Measurements from ENCODE around the gene TENT4A.

The TENT4A gene

GRCh38 chr5:6718161-6718681, 5.0 kb downstream of the TENT4A start:
- Histone ChIP-seq H3K36me3 (ENCODE audit: control insufficient read depth, insufficient read depth, low read length) (peaks cover 7% of the 10 kb centered on the region), H3K27me3 (replicated peaks; ENCODE audit: control insufficient read depth, insufficient read depth, low read length) (no peaks in the 10 kb centered on the region), H3K4me3 (replicated peaks; ENCODE audit: low read depth, low read length) (no peak overlapping the region)
- DNase-seq (ENCODE audit: extremely low read depth, insufficient read length): no peak
- TF ChIP-seq CTCF (IDR thresholded peaks at IDR 0.05; ENCODE audit: insufficient read depth, low read length, poor library complexity, severe bottlenecking): no peak

- no peak for DNase-seq (ENCODE audit: extremely low read depth, insufficient read length)
- TF ChIP-seq CTCF (IDR thresholded peaks at IDR 0.05; ENCODE audit: insufficient read depth, low read length, poor library complexity, severe bottlenecking): no peak
- Histone ChIP-seq H3K27me3 (replicated peaks; ENCODE audit: control insufficient read depth, insufficient read depth, low read length) (no peaks in the 10 kb centered on the region), H3K4me3 (replicated peaks; ENCODE audit: low read depth, low read length) (no peak overlapping the region), H3K36me3 (ENCODE audit: control insufficient read depth, insufficient read depth, low read length) (peaks cover 7% of the 10 kb centered on the region)
Observed at GRCh38 chr5:6718718-6719117, 5.5 kb downstream of the TENT4A start.

GRCh38 chr5:6719417-6719816, 6.2 kb downstream of the TENT4A start:
- Histone ChIP-seq H3K4me3 (replicated peaks; ENCODE audit: low read depth, low read length) (no peak overlapping the region), H3K27me3 (replicated peaks; ENCODE audit: control insufficient read depth, insufficient read depth, low read length) (no peaks in the 10 kb centered on the region), H3K36me3 (ENCODE audit: control insufficient read depth, insufficient read depth, low read length) (peaks cover 10% of the 10 kb centered on the region)
- no peak for TF ChIP-seq CTCF (IDR thresholded peaks at IDR 0.05; ENCODE audit: insufficient read depth, low read length, poor library complexity, severe bottlenecking)
- no peak for DNase-seq (ENCODE audit: extremely low read depth, insufficient read length)

- Histone ChIP-seq H3K36me3 (ENCODE audit: control insufficient read depth, insufficient read depth, low read length) (peaks cover 12% of the 10 kb centered on the region), H3K4me3 (replicated peaks; ENCODE audit: low read depth, low read length) (no peak overlapping the region), H3K27me3 (replicated peaks; ENCODE audit: control insufficient read depth, insufficient read depth, low read length) (no peaks in the 10 kb centered on the region)
- no peak for TF ChIP-seq CTCF (IDR thresholded peaks at IDR 0.05; ENCODE audit: insufficient read depth, low read length, poor library complexity, severe bottlenecking)
- no peak for DNase-seq (ENCODE audit: extremely low read depth, insufficient read length)
Observed at GRCh38 chr5:6719896-6720560, 6.8 kb downstream of the TENT4A start.

GRCh38 chr5:6720561-6720921, 7.3 kb downstream of the TENT4A start:
- no peak for DNase-seq (ENCODE audit: extremely low read depth, insufficient read length)
- H3K36me3 ChIP-seq (ENCODE audit: control insufficient read depth, insufficient read depth, low read length): peaks cover 12% of the 10 kb centered on the region
- no peak overlapping the region for H3K4me3 ChIP-seq (replicated peaks; ENCODE audit: low read depth, low read length)
- TF ChIP-seq CTCF (IDR thresholded peaks at IDR 0.05; ENCODE audit: insufficient read depth, low read length, poor library complexity, severe bottlenecking): no peak
- no peaks in the 10 kb centered on the region for H3K27me3 ChIP-seq (replicated peaks; ENCODE audit: control insufficient read depth, insufficient read depth, low read length)

GRCh38 chr5:6721442-6721841, 8.2 kb downstream of the TENT4A start:
- no peak for TF ChIP-seq CTCF (IDR thresholded peaks at IDR 0.05; ENCODE audit: insufficient read depth, low read length, poor library complexity, severe bottlenecking)
- DNase-seq (ENCODE audit: extremely low read depth, insufficient read length): no peak
- Histone ChIP-seq H3K4me3 (replicated peaks; ENCODE audit: low read depth, low read length) (peak overlapping the region; percentile 52), H3K27me3 (replicated peaks; ENCODE audit: control insufficient read depth, insufficient read depth, low read length) (no peaks in the 10 kb centered on the region), H3K36me3 (ENCODE audit: control insufficient read depth, insufficient read depth, low read length) (peaks cover 13% of the 10 kb centered on the region)

All from GM06990 (cell line).